Measurements from ENCODE around the gene CFAP52. TPM values are rescaled to one million over a fixed set of nuclear protein-coding genes. Genes with fewer than 3 reads are reported as not detected.

Gene CFAP52
- total and polyA plus RNA-seq, 2 of the 13 experiments (the other 11 are each of a cell fraction or from before 2014, with no cell fraction given): not detected

DNA sequence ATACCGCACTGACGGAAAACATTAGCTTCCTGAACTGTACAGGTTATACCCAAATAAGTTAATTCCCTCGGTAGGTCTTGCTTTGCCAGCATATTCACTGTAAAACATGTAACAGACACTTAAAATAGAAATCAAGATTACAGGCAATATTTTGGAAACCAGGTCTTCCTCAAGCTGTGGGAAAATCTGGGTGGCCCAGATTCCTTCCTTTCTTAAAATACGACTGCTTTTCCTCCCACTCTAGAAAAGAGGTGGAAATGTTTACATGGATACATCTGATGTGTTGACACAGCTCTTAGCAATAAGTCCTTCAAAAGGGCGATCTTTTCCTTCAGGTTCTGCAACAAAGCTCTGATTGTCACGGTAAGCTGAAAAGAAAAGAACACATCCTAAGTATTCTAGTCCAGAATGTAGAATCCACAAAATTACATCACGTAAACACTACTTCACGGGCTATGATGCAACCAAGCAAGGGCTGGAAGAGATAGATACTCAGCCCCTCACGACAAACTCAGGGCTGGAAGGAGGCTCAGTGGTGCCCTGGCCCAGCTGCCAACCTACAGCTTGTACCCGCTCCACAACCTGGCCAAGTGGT, 19.2 kb upstream of the CFAP52 start (continued):
- TF ChIP-seq, protein P1, sequence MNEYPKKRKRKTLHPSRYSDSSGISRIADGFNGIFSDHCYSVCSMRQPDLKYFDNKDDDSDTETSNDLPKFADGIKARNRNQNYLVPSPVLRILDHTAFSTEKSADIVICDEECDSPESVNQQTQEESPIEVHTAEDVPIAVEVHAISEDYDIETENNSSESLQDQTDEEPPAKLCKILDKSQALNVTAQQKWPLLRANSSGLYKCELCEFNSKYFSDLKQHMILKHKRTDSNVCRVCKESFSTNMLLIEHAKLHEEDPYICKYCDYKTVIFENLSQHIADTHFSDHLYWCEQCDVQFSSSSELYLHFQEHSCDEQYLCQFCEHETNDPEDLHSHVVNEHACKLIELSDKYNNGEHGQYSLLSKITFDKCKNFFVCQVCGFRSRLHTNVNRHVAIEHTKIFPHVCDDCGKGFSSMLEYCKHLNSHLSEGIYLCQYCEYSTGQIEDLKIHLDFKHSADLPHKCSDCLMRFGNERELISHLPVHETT (CRISPR knock-in tag; conservative IDR thresholded peaks at IDR 0.05): no peak
- TF ChIP-seq CEBPG (CRISPR knock-in tag; IDR thresholded peaks at IDR 0.05): 0 out of 2 replicates have a peak, but pooled peaks have one; percentile 36

DNA sequence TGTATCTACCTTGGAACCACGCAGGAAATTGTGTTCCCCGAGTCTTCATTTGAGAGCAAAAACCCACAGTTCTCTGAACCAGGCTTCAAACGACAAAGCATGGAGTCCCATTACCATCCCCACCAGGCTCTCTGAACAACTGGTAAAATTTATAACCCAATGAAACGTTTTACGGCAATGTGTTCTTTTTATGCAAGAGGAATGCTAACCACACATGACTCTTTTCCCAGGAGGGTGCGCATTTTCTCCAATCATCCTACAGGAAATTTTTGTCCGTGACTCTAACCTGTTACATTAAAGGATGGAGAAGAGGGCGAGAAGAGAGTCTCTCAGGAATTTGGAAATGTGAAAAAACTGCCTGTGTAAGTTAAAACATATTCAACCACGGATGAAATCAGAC, 18.6 kb upstream of the CFAP52 start:
- H3K27ac ChIP-seq (ENCODE audit: extremely low read length, insufficient read depth, low read length): no peak overlapping the region
- ChIA-PET POLR2A (no interaction called here), CTCF (ENCODE audit: low intra/inter-chr PET ratio, low total read pairs) (no interaction called here)
- H3K4me3 ChIP-seq (replicated peaks in 1 of 3; ENCODE audit: insufficient read depth in 1 of 3, low read depth in 2 of 3, low read length in 3 of 3): no peak overlapping the region
- H3K9ac ChIP-seq (ENCODE audit: insufficient read depth, low read depth, low read length): no peak overlapping the region
- no peaks in the 10 kb centered on the region for H3K79me2 ChIP-seq (ENCODE audit: insufficient read depth, low read length)
- H3K4me2 ChIP-seq (ENCODE audit: low read depth, low read length): no peak overlapping the region
- no TSS peak for BruUV-seq (replicated peaks)
- H3K9me3 ChIP-seq (ENCODE audit: low read length): no peaks in the 10 kb centered on the region
- DNase-seq (ENCODE audit: low spot score): no peak
- ATAC-seq: no peak
- in situ Hi-C loops (cut with HindIII; ENCODE audit: extremely low pct_ligation_motif_present, low pct_unique_long_range_greater_than_20kb) (no loop called here), intact Hi-C loops (cut with micrococcal nuclease; ENCODE audit: unreplicated experiment) (no loop called here)
- no peak overlapping the region for H2AFZ ChIP-seq (ENCODE audit: low read length)
- 97% methylated on average over 9 of the region's 9 CpGs for WGBS (ENCODE audit: low lambda C conversion rate)
- H3K27me3 ChIP-seq (ENCODE audit: control insufficient read depth in 1 of 2, insufficient read depth in 2 of 2, low read length in 2 of 2): no peaks in the 10 kb centered on the region
- peaks cover 14% of the 10 kb centered on the region for H3K4me1 ChIP-seq (ENCODE audit: insufficient read depth, low read length)
- H3K36me3 ChIP-seq (replicated peaks in 1 of 2; ENCODE audit: control insufficient read depth in 1 of 2, insufficient read depth in 2 of 2, low read length in 2 of 2): no peaks in the 10 kb centered on the region
- H4K20me1 ChIP-seq (ENCODE audit: insufficient read depth, low read length): no peaks in the 10 kb centered on the region
- no peak for FAIRE-seq
- no peak for TF ChIP-seq GTF3A (CRISPR knock-in tag; conservative IDR thresholded peaks at IDR 0.05)
- TF ChIP-seq NCOA2 (CRISPR knock-in tag; IDR thresholded peaks at IDR 0.05): no peak
- TF ChIP-seq, protein P2, sequence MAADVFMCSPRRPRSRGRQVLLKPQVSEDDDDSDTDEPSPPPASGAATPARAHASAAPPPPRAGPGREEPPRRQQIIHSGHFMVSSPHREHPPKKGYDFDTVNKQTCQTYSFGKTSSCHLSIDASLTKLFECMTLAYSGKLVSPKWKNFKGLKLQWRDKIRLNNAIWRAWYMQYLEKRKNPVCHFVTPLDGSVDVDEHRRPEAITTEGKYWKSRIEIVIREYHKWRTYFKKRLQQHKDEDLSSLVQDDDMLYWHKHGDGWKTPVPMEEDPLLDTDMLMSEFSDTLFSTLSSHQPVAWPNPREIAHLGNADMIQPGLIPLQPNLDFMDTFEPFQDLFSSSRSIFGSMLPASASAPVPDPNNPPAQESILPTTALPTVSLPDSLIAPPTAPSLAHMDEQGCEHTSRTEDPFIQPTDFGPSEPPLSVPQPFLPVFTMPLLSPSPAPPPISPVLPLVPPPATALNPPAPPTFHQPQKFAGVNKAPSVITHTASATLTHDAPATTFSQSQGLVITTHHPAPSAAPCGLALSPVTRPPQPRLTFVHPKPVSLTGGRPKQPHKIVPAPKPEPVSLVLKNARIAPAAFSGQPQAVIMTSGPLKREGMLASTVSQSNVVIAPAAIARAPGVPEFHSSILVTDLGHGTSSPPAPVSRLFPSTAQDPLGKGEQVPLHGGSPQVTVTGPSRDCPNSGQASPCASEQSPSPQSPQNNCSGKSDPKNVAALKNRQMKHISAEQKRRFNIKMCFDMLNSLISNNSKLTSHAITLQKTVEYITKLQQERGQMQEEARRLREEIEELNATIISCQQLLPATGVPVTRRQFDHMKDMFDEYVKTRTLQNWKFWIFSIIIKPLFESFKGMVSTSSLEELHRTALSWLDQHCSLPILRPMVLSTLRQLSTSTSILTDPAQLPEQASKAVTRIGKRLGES (CRISPR knock-in tag; IDR thresholded peaks at IDR 0.05; ENCODE audit: borderline replicate concordance): no peak
- TF ChIP-seq ZNF788 (CRISPR knock-in tag; IDR thresholded peaks at IDR 0.05; ENCODE audit: borderline replicate concordance): no peak
- TF ChIP-seq, protein P3, sequence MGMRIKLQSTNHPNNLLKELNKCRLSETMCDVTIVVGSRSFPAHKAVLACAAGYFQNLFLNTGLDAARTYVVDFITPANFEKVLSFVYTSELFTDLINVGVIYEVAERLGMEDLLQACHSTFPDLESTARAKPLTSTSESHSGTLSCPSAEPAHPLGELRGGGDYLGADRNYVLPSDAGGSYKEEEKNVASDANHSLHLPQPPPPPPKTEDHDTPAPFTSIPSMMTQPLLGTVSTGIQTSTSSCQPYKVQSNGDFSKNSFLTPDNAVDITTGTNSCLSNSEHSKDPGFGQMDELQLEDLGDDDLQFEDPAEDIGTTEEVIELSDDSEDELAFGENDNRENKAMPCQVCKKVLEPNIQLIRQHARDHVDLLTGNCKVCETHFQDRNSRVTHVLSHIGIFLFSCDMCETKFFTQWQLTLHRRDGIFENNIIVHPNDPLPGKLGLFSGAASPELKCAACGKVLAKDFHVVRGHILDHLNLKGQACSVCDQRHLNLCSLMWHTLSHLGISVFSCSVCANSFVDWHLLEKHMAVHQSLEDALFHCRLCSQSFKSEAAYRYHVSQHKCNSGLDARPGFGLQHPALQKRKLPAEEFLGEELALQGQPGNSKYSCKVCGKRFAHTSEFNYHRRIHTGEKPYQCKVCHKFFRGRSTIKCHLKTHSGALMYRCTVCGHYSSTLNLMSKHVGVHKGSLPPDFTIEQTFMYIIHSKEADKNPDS (CRISPR knock-in tag; IDR thresholded peaks at IDR 0.05): no peak
- TF ChIP-seq MED1 (CRISPR knock-in tag; IDR thresholded peaks at IDR 0.05): no peak
- no peak for TF ChIP-seq MLLT10 (CRISPR knock-in tag; IDR thresholded peaks at IDR 0.05)
